HG03520 (cell line): ENCODE data around the gene TJP1.
"Not testable (repeated sequence)": the region's sequence is repeated elsewhere in the genome, so short reads cannot be mapped to it uniquely, and the experiment has no call there.

Experiments
- ATAC-seq: cut with Tn5 transposase; IDR thresholded peaks from one replicate; pipeline ENCODE4 v1.9.1; 2021; ENCODE audit warnings: mild to moderate bottlenecking, moderate library complexity; ENCODE audit not compliant: unreplicated experiment

The TJP1 gene

GRCh38 chr15:29708519-29708918, 113.7 kb downstream of the TJP1 start:
- ATAC-seq: no peak

GRCh38 chr15:29704950-29705597, 117.2 kb downstream of the TJP1 start:
- ATAC-seq: no peak

GRCh38 chr15:29701151-29701550, 121.1 kb downstream of the TJP1 start:
- ATAC-seq: no peak

GRCh38 chr15:29700296-29700695, 122.0 kb downstream of the TJP1 start:
- ATAC-seq: no peak

- ATAC-seq: no peak
Measured at GRCh38 chr15:29699791-29700190, 122.5 kb downstream of the TJP1 start.

GRCh38 chr15:29698030-29698701, 124.1 kb downstream of the TJP1 start:
- no peak for ATAC-seq

GRCh38 chr15:29696950-29697738, 125.1 kb downstream of the TJP1 start:
- ATAC-seq: no peak

- ATAC-seq: not testable (repeated sequence)
Measured at GRCh38 chr15:29696506-29696905, 125.8 kb downstream of the TJP1 start.

GRCh38 chr15:29695489-29696167, 126.6 kb downstream of the TJP1 start:
- ATAC-seq: no peak

- ATAC-seq: no peak
Measured at GRCh38 chr15:29693225-29693624, 129.0 kb downstream of the TJP1 start.

- ATAC-seq: no peak
Measured at GRCh38 chr15:29692527-29692926, 129.7 kb downstream of the TJP1 start.

- no peak for ATAC-seq
Measured at GRCh38 chr15:29690765-29691475, 131.3 kb downstream of the TJP1 start.

- no peak for ATAC-seq
Measured at GRCh38 chr15:29689287-29689986, 132.8 kb downstream of the TJP1 start.

- ATAC-seq: no peak
Measured at GRCh38 chr15:29688506-29689286, 133.6 kb downstream of the TJP1 start.

- no peak for ATAC-seq
Measured at GRCh38 chr15:29687939-29688505, 134.2 kb downstream of the TJP1 start.

GRCh38 chr15:29687204-29687815, 135.0 kb downstream of the TJP1 start:
- no peak for ATAC-seq

- no peak for ATAC-seq
Measured at GRCh38 chr15:29686445-29687203, 135.6 kb downstream of the TJP1 start.

GRCh38 chr15:29686079-29686425, 136.2 kb downstream of the TJP1 start:
- ATAC-seq: no peak
